ENCODE measurements around the gene ANXA7.
A peak's percentile ranks its signal among the peaks of the same experiment; 100 is the strongest.

Gene ANXA7

GRCh38 chr10:73413528-73414229 lies at the start of gene ANXA7:
ANXA7 (minus strand) TSS chr10:73414058; CDS start chr10:73400856, 13,202 bp downstream.
- DNase-seq (ENCODE audit: low read depth): peak; percentile 89

- DNase-seq (ENCODE audit: low read depth): no peak
Measured at GRCh38 chr10:73460897-73461296, 47.0 kb upstream of the ANXA7 start.

- no peak for DNase-seq (ENCODE audit: low read depth)
Measured at GRCh38 chr10:73459683-73460314, 45.9 kb upstream of the ANXA7 start.

GRCh38 chr10:73456187-73456890 lies 42.5 kb upstream of the ANXA7 start:
- DNase-seq (ENCODE audit: low read depth): no peak

GRCh38 chr10:73449113-73449512 lies 35.3 kb upstream of the ANXA7 start:
- no peak for DNase-seq (ENCODE audit: low read depth)

- no peak for DNase-seq (ENCODE audit: low read depth)
Measured at GRCh38 chr10:73448384-73448783, 34.5 kb upstream of the ANXA7 start.

GRCh38 chr10:73446926-73447325 lies 33.1 kb upstream of the ANXA7 start:
- no peak for DNase-seq (ENCODE audit: low read depth)

GRCh38 chr10:73444457-73444856 lies 30.6 kb upstream of the ANXA7 start:
- no peak for DNase-seq (ENCODE audit: low read depth)

- DNase-seq (ENCODE audit: low read depth): peak; percentile 81
Measured at GRCh38 chr10:73439605-73440312, 25.9 kb upstream of the ANXA7 start.

- peak; percentile 42 for DNase-seq (ENCODE audit: low read depth)
Measured at GRCh38 chr10:73439055-73439454, 25.2 kb upstream of the ANXA7 start.

GRCh38 chr10:73433538-73433867 lies 19.6 kb upstream of the ANXA7 start, which contains the start of gene MSS51:
MSS51 (minus strand) TSS chr10:73433561; CDS start chr10:73428284, 5,277 bp downstream.
- no peak for DNase-seq (ENCODE audit: low read depth)

GRCh38 chr10:73432646-73433537 lies 19.0 kb upstream of the ANXA7 start:
- no peak for DNase-seq (ENCODE audit: low read depth)

GRCh38 chr10:73426318-73426717 lies 12.5 kb upstream of the ANXA7 start:
- DNase-seq (ENCODE audit: low read depth): no peak

- DNase-seq (ENCODE audit: low read depth): no peak
Measured at GRCh38 chr10:73424478-73424877, 10.6 kb upstream of the ANXA7 start.

GRCh38 chr10:73423309-73423708 lies 9.5 kb upstream of the ANXA7 start:
- no peak for DNase-seq (ENCODE audit: low read depth)

- DNase-seq (ENCODE audit: low read depth): no peak
Measured at GRCh38 chr10:73416571-73416970, 2.7 kb upstream of the ANXA7 start.

- no peak for DNase-seq (ENCODE audit: low read depth)
Measured at GRCh38 chr10:73414230-73414945, 530 bp upstream of the ANXA7 start.

- peak; percentile 62 for DNase-seq (ENCODE audit: low read depth)
Measured at GRCh38 chr10:73413108-73413527, 740 bp downstream of the ANXA7 start.

- DNase-seq (ENCODE audit: low read depth): no peak
Measured at GRCh38 chr10:73410897-73411296, 3.0 kb downstream of the ANXA7 start.

GRCh38 chr10:73408978-73409521 lies 4.8 kb downstream of the ANXA7 start:
- DNase-seq (ENCODE audit: low read depth): no peak
